ENCODE measurements around the gene MPP7. TPM values are rescaled to one million over a fixed set of nuclear protein-coding genes. Genes with fewer than 3 reads are reported as not detected.

MPP7 gene
- 6.3 and 23.7 TPM in 2 replicates for total RNA-seq

DNA sequence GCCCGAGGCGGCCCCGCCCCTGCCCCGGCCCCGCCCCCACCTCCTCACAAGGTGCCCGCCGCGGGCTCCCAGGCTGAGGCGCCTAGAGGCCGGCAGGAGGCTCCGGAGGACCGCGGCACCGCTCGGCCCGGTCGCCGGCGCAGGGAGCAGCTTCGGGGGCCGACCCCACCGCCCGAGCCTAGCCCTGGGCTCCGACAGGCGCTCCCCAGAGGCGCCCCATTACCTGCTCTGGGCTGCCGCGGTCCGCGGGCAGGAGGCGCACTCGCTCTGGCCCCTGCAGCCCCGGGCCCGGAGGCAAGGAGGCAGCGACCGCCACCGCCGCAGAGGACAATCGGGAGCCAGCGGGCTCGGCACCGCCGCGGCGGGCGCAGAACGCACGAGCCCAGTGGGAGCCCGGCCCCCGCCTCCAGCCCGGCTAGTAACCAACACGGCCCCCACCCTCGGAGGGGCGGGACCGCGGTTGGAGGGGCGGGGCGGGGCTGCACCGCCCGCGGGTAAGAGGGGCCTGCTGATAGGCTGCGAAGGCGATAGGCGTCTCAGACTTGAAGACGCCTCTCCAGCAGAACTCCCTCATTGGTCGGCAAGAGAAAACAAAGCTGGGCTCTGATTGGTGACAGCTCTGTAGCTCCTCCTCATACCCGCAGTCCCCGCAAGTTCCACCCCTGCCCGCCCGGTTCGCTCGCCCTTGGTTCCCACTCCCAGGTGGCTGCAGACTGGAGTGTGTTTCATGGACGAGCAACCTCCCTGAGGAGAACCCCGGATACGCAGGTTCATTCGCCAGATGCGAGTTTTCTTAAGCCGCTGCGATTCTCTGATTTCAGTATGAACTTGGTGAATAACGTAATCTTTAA, at the start of gene MPP7:
Gene MPP7, minus strand, starts transcription at position 427 of the 851 bp plus-strand sequence. CDS start 64,460 bp downstream, outside the sequence.

Other genes with a start within 250 kb of the MPP7 start
- gene WAC, start 230.1 kb upstream of the MPP7 start, total RNA-seq = 36.1 and 43.7 TPM in 2 replicates

All from tracheal epithelial cell (primary cell).